ENCODE data around the gene ADAP1. TPM values are rescaled to one million over a fixed set of nuclear protein-coding genes. Genes with fewer than 3 reads are reported as not detected.

ADAP1 gene
- total RNA-seq, 1 experiment from 2014 or later, result 6.2 TPM

DNA sequence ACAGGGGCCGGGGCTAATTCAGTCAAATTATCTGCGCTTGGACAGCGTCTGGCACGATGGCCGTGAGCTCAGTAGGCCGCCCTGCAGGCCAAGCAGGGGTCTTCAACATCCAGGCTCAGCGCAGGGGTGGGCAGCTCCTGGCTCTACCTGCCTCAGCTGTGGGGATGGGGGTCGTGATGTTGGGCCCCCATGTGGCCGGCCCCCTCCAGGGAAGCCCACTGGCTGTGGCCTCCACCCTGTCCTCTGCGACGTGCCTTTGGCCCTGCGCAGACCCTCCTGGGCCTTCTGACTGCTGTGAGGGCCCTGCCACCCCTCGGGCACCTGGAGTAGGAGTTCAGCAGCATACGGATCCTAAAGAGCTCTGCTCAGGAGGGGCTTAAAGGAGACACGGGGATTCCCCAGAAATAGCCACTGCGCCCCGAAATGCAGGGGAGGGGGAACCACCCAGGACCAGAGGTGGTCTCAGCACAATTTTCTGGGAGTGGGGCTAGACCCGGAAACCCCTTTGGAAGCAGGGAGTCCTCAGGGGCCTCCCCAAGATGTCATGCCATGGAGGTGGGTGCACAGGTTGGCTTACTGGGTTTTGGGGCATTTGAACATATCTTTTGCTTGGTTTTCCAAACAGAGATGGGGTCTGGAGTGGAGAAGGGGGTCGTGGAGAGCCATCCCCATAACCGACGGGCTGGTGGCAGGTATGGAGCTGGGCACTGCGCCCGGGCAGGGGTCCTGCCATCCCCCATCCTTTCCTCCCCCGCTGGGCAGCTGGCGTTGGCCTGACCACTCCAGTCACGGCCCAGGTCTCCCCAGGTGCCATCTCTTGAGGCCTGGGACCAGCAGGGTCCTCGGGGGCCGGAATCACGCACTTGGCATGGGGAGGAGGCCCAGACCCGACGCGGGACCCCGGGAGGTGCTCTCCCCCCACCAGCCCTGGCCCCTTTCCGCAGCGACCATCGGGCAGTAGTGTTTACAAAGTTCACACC is 4.0 kb upstream of the ADAP1 start:
- Mint-ChIP-seq H3K4me1 (peaks cover 3 to 8% of the 10 kb centered on the region in 2 experiments), H3K4me3 (no peak overlapping the region), H3K36me3 (ENCODE audit: insufficient read depth in 1 of 3, low read depth in 3 of 3) (no peaks in the 10 kb centered on the region; a peak in 1 of 7 replicates), H3K27ac (no peak overlapping the region), H3K9me3 (peaks cover 0 to 4% of the 10 kb centered on the region in 2 experiments; a peak in 1 of 5 replicates), H3K27me3 (ENCODE audit: low read depth) (peaks cover 21% of the 10 kb centered on the region)
- Histone ChIP-seq H3K4me2 (ENCODE audit: insufficient read depth, insufficient read length, low read length) (no peak overlapping the region), H3K18ac (ENCODE audit: insufficient read length, low read depth, low read length) (no peak overlapping the region), H3K9ac (ENCODE audit: extremely low read depth, insufficient read length, low read length) (no peak overlapping the region), H3K4me1 (ENCODE audit: insufficient read depth, low read length) (no peaks in the 10 kb centered on the region), H3K23me2 (ENCODE audit: insufficient read length, low read depth, low read length, poor library complexity, severe bottlenecking) (peaks cover 4% of the 10 kb centered on the region), H3T11ph (ENCODE audit: low read length) (no peak overlapping the region), H4K5ac (ENCODE audit: insufficient read length, low read depth, low read length) (no peak overlapping the region), H3K27me3 (ENCODE audit: insufficient read depth, low read length) (no peaks in the 10 kb centered on the region; the same call in 1 of the 2 replicates), H2BK120ac (ENCODE audit: low read depth, low read length, poor library complexity, severe bottlenecking) (no peak overlapping the region), H2BK12ac (ENCODE audit: insufficient read length, low read depth, low read length) (no peak overlapping the region), H2BK5ac (ENCODE audit: insufficient read length, low read length) (no peak overlapping the region), H2BK15ac (ENCODE audit: low read depth, low read length) (no peak overlapping the region), H2AFZ (ENCODE audit: low read length) (no peak overlapping the region), H3K79me2 (ENCODE audit: insufficient read depth, low read length) (no peaks in the 10 kb centered on the region), H3K56ac (ENCODE audit: insufficient read length, low read depth, low read length) (no peak overlapping the region), H4K91ac (ENCODE audit: insufficient read length, low read depth, low read length) (no peak overlapping the region), H3K9me3 (ENCODE audit: control insufficient read depth, low read depth, low read length) (no peaks in the 10 kb centered on the region), H3K14ac (ENCODE audit: insufficient read depth, low read length) (no peak overlapping the region), H3K23ac (ENCODE audit: insufficient read length, low read depth, low read length) (no peak overlapping the region), H3K27ac (ENCODE audit: insufficient read length, low read depth, low read length) (no peak overlapping the region), H4K8ac (replicated peaks; ENCODE audit: insufficient read length, low read depth, low read length) (no peak overlapping the region), H3K4ac (ENCODE audit: low read depth, low read length) (no peak overlapping the region), H2BK20ac (ENCODE audit: low read depth, low read length, poor library complexity, severe bottlenecking) (no peak overlapping the region), H3K79me1 (ENCODE audit: insufficient read depth, low read depth, low read length, poor library complexity, severe bottlenecking) (no peaks in the 10 kb centered on the region), H4K20me1 (ENCODE audit: control insufficient read depth, insufficient read depth, insufficient read length) (no peaks in the 10 kb centered on the region), H2AK5ac (ENCODE audit: insufficient read length, low read length) (no peak overlapping the region)
- WGBS (ENCODE audit: extremely low coverage, insufficient read length, low lambda C conversion rate), result no CpG with 5 or more reads among the region's 36 CpGs
- TF ChIP-seq, protein P1, sequence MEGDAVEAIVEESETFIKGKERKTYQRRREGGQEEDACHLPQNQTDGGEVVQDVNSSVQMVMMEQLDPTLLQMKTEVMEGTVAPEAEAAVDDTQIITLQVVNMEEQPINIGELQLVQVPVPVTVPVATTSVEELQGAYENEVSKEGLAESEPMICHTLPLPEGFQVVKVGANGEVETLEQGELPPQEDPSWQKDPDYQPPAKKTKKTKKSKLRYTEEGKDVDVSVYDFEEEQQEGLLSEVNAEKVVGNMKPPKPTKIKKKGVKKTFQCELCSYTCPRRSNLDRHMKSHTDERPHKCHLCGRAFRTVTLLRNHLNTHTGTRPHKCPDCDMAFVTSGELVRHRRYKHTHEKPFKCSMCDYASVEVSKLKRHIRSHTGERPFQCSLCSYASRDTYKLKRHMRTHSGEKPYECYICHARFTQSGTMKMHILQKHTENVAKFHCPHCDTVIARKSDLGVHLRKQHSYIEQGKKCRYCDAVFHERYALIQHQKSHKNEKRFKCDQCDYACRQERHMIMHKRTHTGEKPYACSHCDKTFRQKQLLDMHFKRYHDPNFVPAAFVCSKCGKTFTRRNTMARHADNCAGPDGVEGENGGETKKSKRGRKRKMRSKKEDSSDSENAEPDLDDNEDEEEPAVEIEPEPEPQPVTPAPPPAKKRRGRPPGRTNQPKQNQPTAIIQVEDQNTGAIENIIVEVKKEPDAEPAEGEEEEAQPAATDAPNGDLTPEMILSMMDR (conservative IDR thresholded peaks at IDR 0.05), result peak; percentile 41; the same call in 1 of the 3 replicates
- DNase-seq, result no peak

Measured in H9 (cell line).